Osteocyte (in vitro differentiated cells): ENCODE data around the gene TOMM20L. TPM values are rescaled to one million over a fixed set of nuclear protein-coding genes. Genes with fewer than 3 reads are reported as not detected.
"Not testable (repeated sequence)": the region's sequence is repeated elsewhere in the genome, so short reads cannot be mapped to it uniquely, and the experiment has no call there.

ENCODE experiments used
- DNase-seq: peaks from one replicate; pipeline ENCODE4 v3.0.0; 2021; ENCODE audit warnings: mixed read lengths; ENCODE audit not compliant: unreplicated experiment; ENCODE audit errors: extremely low spot score
- H3K27ac Mint-ChIP-seq: one replicate; pipeline ENCODE4 v1.8.0; 2021; ENCODE audit warnings: mild to moderate bottlenecking, mixed read lengths; ENCODE audit not compliant: unreplicated experiment
- H3K27me3 Mint-ChIP-seq: one replicate; pipeline ENCODE4 v1.8.0; 2021; ENCODE audit warnings: mixed read lengths; ENCODE audit not compliant: unreplicated experiment
- H3K36me3 Mint-ChIP-seq: one replicate; pipeline ENCODE4 v1.8.0; 2021; ENCODE audit warnings: mixed read lengths; ENCODE audit not compliant: unreplicated experiment
- H3K4me1 Mint-ChIP-seq: one replicate; pipeline ENCODE4 v1.8.0; 2021; ENCODE audit warnings: mixed read lengths; ENCODE audit not compliant: unreplicated experiment
- H3K4me3 Mint-ChIP-seq: one replicate; pipeline ENCODE4 v1.8.0; 2021; ENCODE audit warnings: mild to moderate bottlenecking, moderate library complexity, mixed read lengths; ENCODE audit not compliant: unreplicated experiment
- H3K9me3 Mint-ChIP-seq: one replicate; pipeline ENCODE4 v1.8.0; 2021; ENCODE audit warnings: mixed read lengths; ENCODE audit not compliant: unreplicated experiment
- CTCF ChIP-seq: fragments of 200-600 bp; sonication (generic); IDR thresholded peaks from 2 replicates; pipeline ENCODE4 v1.5.0; 2021; ENCODE audit warnings: antibody characterized with exemption, mild to moderate bottlenecking, moderate library complexity
- total RNA-seq: library from RNA; stranded (reverse); gene quantifications from 2 replicates; pipeline ENCODE4 v1.2.1, GENCODE V29; 2021

Gene TOMM20L
- total RNA-seq, 1 donor from 2014 or later, result not detected

GRCh38 chr14:58401587-58401986 is 5.9 kb downstream of the TOMM20L start:
- Mint-ChIP-seq H3K36me3 (peaks cover 5% of the 10 kb centered on the region), H3K4me1 (no peaks in the 10 kb centered on the region), H3K27ac (no peak overlapping the region), H3K9me3 (no peaks in the 10 kb centered on the region), H3K4me3 (no peak overlapping the region), H3K27me3 (no peaks in the 10 kb centered on the region)
- no peak for TF ChIP-seq CTCF
- no peak for DNase-seq

DNA sequence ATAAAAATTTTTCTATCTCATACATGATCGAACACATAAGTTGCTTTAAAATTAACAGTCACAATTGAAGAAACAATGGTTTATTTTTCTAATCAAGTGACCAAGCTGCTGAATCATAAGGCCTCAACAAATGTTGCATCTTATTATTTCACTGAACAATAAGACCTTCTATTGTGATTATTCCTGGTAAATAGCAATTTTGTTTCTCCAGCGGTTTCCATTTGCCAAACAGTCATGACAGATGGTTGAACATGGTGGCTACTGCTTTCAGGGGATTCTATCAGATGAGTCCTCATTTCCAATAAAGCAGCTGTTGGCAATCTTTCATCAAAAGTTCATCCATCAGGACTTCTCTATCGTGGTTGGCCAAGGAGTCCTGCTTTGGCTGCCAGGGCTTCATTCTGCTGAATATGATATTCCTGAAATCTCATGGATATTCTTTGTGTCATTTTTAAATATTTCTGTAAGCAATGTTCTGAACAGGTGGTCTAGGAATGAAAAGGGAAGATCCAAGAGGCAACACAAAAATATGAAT is 13.0 kb downstream of the TOMM20L start:
- no peak for DNase-seq
- Mint-ChIP-seq H3K36me3 (peaks cover 34% of the 10 kb centered on the region), H3K4me3 (no peak overlapping the region), H3K9me3 (no peaks in the 10 kb centered on the region), H3K27me3 (no peaks in the 10 kb centered on the region), H3K4me1 (no peaks in the 10 kb centered on the region), H3K27ac (no peak overlapping the region)
- TF ChIP-seq CTCF, result no peak

DNA sequence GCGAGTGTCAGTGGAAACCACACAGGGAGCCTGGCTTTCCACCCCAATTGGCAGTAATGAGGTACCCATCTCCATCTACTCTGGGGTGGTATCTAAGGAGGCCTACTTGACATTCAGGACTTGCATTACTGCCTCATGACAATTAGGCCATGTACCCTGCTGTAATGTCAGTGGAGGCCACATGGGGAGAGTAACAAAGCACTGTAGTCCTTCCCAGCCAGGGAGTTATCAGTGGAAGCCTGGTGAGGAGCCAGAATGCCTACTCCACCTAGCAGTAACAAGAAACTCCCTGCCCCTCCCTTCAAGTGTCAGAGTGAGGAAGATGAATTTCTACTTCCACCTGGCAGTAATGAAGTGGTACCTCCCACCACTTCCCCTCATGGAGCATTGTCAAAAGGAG is 19.1 kb downstream of the TOMM20L start:
- peaks cover 34% of the 10 kb centered on the region for H3K36me3 Mint-ChIP-seq
- DNase-seq, result no peak
- TF ChIP-seq CTCF, result no peak

DNA sequence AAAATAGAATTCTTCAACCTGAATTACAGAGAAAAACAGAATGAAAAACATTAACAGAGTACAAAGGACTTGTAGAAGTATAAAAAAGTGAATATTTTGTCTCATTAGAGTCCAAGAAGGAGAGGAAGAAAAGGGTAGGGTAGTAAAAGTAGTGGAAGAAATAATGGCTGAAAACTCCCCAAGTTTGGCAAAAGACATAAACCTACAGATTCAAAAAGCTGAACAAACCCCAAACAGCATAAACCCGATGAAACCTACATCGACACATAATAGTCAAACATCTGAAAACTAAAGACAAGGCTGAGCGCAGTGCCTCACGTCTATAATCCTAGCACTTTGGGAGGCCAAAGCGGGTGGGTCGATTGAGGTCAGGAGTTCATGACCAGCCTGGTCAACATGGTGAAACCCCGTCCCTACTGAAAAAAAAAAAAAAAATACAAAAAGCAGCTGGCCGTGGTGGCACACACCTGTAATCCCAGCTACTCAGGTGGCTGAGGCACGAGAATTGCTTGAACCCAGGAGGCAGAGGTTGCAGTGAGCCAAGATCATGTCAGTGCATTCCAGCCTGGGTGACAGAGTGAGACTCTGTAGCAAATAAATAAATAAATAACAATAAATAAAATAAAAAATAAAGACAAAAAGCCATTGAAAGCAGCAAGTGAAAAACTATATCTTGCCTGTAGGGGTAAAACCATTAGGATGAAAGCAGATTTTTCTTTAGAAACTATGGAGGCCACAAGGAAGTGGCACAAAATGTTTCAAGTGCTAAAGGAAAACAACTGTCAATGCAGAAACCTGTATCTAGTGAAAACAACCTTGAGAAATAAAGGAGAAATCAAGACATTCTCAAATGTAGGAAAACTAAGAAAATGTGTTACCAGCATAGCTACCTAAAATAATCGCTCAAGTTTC is 20.2 kb downstream of the TOMM20L start:
- H3K9me3 Mint-ChIP-seq, result no peaks in the 10 kb centered on the region
- DNase-seq, result no peak
- peaks cover 31% of the 10 kb centered on the region for H3K36me3 Mint-ChIP-seq
- H3K27me3 Mint-ChIP-seq, result no peaks in the 10 kb centered on the region
- no peaks in the 10 kb centered on the region for H3K4me1 Mint-ChIP-seq
- no peak for TF ChIP-seq CTCF
- no peak overlapping the region for H3K27ac Mint-ChIP-seq
- no peak overlapping the region for H3K4me3 Mint-ChIP-seq

More for the DNA sequence above, 19.1 kb downstream of the TOMM20L start:
- Mint-ChIP-seq H3K4me1 (no peaks in the 10 kb centered on the region), H3K4me3 (no peak overlapping the region), H3K27me3 (no peaks in the 10 kb centered on the region), H3K9me3 (no peaks in the 10 kb centered on the region), H3K27ac (no peak overlapping the region)

GRCh38 chr14:58416934-58417333 is 21.2 kb downstream of the TOMM20L start:
- H3K4me3 Mint-ChIP-seq, H3K4me1 Mint-ChIP-seq: not testable (repeated sequence)

More at GRCh38 chr14:58416934-58417333, 21.2 kb downstream of the TOMM20L start:
- H3K27ac Mint-ChIP-seq, H3K9me3 Mint-ChIP-seq, H3K27me3 Mint-ChIP-seq, DNase-seq: not testable (repeated sequence)
- peaks cover 31% of the 10 kb centered on the region for H3K36me3 Mint-ChIP-seq
